ENCODE results near the gene NAGS. TPM values are rescaled to one million over a fixed set of nuclear protein-coding genes. Genes with fewer than 3 reads are reported as not detected.

Gene NAGS
- total RNA-seq, 1 experiment from 2014 or later = 3.7 TPM

DNA sequence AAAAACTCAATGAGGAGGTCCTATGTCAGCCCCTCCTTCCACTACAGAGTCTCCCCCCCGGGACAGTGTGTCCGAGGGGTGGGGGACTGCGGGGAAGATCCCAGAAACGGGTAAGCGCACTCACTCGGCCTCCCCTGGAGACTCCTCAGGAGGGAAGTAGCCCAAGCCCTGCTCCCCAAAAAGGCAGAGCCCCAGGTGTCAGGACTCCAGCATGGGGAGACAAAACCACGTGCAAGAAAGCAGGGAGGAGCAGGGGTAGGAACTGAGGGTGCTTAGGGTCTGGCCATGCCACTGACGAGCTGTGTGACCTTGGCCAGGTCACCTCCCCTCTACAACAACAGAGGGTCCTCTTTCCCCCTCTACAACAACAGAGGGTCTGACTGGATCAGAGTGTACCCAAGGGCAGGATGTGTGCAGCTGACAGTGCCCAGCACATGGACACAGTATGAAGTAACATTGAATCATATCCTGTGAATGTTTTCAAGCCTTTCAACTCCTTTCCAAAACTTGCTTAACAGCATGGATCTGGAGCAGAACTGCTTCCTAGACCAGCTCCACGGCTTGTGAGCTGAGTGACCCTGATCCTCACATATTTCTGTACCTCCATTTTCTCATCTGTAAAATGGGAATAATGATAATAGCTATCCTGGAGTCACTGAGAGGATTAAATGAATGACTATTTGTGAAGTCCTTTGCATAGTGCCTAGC is 2.1 kb upstream of the NAGS start:
- H2BK120ac ChIP-seq (ENCODE audit: low read depth, low read length, poor library complexity, severe bottlenecking) = no peak overlapping the region
- DNase-seq = no peak
- no peaks in the 10 kb centered on the region for H3K9me3 ChIP-seq (ENCODE audit: control insufficient read depth, low read depth, low read length)
- no peak overlapping the region for H3K9ac ChIP-seq (ENCODE audit: extremely low read depth, insufficient read length, low read length)
- no peak overlapping the region for H2BK15ac ChIP-seq (ENCODE audit: low read depth, low read length)
- Mint-ChIP-seq H3K36me3 (ENCODE audit: insufficient read depth in 1 of 3, low read depth in 3 of 3) (no peaks in the 10 kb centered on the region), H3K9me3 (no peaks in the 10 kb centered on the region), H3K27me3 (ENCODE audit: low read depth) (peaks cover 35% of the 10 kb centered on the region), H3K4me3 (no peak overlapping the region; a peak in 1 of 5 replicates), H3K4me1 (peaks cover 9 to 15% of the 10 kb centered on the region in 2 experiments), H3K27ac (no peak overlapping the region)
- H4K20me1 ChIP-seq (ENCODE audit: control insufficient read depth, insufficient read depth, insufficient read length) = no peaks in the 10 kb centered on the region
- H2BK20ac ChIP-seq (ENCODE audit: low read depth, low read length, poor library complexity, severe bottlenecking) = no peak overlapping the region
- no peak overlapping the region for H3K18ac ChIP-seq (ENCODE audit: insufficient read length, low read depth, low read length)
- H3K4ac ChIP-seq (ENCODE audit: low read depth, low read length) = no peak overlapping the region
- H3K23ac ChIP-seq (ENCODE audit: insufficient read length, low read depth, low read length) = no peak overlapping the region
- no peak overlapping the region for H4K8ac ChIP-seq (replicated peaks; ENCODE audit: insufficient read length, low read depth, low read length)
- no peaks in the 10 kb centered on the region for H3K4me1 ChIP-seq (ENCODE audit: insufficient read depth, low read length)
- no peak overlapping the region for H2BK12ac ChIP-seq (ENCODE audit: insufficient read length, low read depth, low read length)
- no peaks in the 10 kb centered on the region for H3K79me1 ChIP-seq (ENCODE audit: insufficient read depth, low read depth, low read length, poor library complexity, severe bottlenecking)
- H3K56ac ChIP-seq (ENCODE audit: insufficient read length, low read depth, low read length) = no peak overlapping the region
- H3K4me2 ChIP-seq (ENCODE audit: insufficient read depth, insufficient read length, low read length) = no peak overlapping the region
- H3T11ph ChIP-seq (ENCODE audit: low read length) = no peak overlapping the region
- H3K27ac ChIP-seq (ENCODE audit: insufficient read length, low read depth, low read length) = no peak overlapping the region
- peaks cover 28% of the 10 kb centered on the region for H3K23me2 ChIP-seq (ENCODE audit: insufficient read length, low read depth, low read length, poor library complexity, severe bottlenecking)
- H2BK5ac ChIP-seq (ENCODE audit: insufficient read length, low read length) = no peak overlapping the region
- TF ChIP-seq CTCF (conservative IDR thresholded peaks at IDR 0.05) = no peak
- no peak overlapping the region for H4K91ac ChIP-seq (ENCODE audit: insufficient read length, low read depth, low read length)
- no CpG with 5 or more reads among the region's 9 CpGs for WGBS (ENCODE audit: extremely low coverage, insufficient read length, low lambda C conversion rate)
- no peaks in the 10 kb centered on the region; the same call in 1 of the 2 replicates for H3K27me3 ChIP-seq (ENCODE audit: insufficient read depth, low read length)
- H4K5ac ChIP-seq (ENCODE audit: insufficient read length, low read depth, low read length) = no peak overlapping the region
- H2AK5ac ChIP-seq (ENCODE audit: insufficient read length, low read length) = no peak overlapping the region
- no peak overlapping the region for H3K14ac ChIP-seq (ENCODE audit: insufficient read depth, low read length)
- H3K79me2 ChIP-seq (ENCODE audit: insufficient read depth, low read length) = no peaks in the 10 kb centered on the region
- no peak overlapping the region for H2AFZ ChIP-seq (ENCODE audit: low read length)
